WI38 (cell line): ENCODE data around the gene ZKSCAN3.

Experiments used
- H3K4me3 ChIP-seq: 2 replicates; pipeline ENCODE4 v1.5.1; 2011; ENCODE audit warnings: low read depth, mild to moderate bottlenecking, control low read depth, low read length
- TF ChIP-seq, protein P1 (sequence below): IDR thresholded peaks from 2 replicates; pipeline ENCODE4 v1.5.1; 2012; ENCODE audit warnings: low read depth, mild to moderate bottlenecking, control low read depth, low read length

ZKSCAN3 gene

GRCh38 chr6:28410767-28411166 lies 61.0 kb downstream of the ZKSCAN3 start:
- no peak overlapping the region for H3K4me3 ChIP-seq
- TF ChIP-seq, protein P1, sequence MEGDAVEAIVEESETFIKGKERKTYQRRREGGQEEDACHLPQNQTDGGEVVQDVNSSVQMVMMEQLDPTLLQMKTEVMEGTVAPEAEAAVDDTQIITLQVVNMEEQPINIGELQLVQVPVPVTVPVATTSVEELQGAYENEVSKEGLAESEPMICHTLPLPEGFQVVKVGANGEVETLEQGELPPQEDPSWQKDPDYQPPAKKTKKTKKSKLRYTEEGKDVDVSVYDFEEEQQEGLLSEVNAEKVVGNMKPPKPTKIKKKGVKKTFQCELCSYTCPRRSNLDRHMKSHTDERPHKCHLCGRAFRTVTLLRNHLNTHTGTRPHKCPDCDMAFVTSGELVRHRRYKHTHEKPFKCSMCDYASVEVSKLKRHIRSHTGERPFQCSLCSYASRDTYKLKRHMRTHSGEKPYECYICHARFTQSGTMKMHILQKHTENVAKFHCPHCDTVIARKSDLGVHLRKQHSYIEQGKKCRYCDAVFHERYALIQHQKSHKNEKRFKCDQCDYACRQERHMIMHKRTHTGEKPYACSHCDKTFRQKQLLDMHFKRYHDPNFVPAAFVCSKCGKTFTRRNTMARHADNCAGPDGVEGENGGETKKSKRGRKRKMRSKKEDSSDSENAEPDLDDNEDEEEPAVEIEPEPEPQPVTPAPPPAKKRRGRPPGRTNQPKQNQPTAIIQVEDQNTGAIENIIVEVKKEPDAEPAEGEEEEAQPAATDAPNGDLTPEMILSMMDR, result no peak

DNA sequence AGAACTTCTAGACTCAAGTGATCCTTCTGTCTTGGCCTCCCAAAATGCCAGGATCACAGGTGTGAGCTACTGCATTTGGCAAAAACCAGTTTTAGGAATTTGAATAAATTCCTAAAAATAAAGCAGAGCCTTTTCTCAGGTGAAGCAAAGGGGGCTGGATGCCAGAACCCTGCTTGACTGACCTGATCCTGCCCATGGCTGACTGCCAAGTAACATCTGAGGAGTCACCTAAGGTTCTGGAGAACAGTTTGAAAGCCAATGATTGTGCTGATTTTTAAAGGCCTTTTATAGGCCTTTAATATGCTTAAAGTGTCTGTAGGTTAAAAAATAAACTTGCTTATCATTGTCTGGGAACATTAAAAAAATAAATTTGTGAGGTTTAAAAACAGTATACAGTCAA lies 63.9 kb downstream of the ZKSCAN3 start:
- TF ChIP-seq, protein P1, result no peak
- no peak overlapping the region for H3K4me3 ChIP-seq
